HK-2 (cell line): ENCODE data around the gene ZFYVE27.

ENCODE experiments used
- DNase-seq: peaks from one replicate; pipeline ENCODE4 v3.0.0-alpha.2; 2018; ENCODE audit not compliant: unreplicated experiment

The ZFYVE27 gene

DNA sequence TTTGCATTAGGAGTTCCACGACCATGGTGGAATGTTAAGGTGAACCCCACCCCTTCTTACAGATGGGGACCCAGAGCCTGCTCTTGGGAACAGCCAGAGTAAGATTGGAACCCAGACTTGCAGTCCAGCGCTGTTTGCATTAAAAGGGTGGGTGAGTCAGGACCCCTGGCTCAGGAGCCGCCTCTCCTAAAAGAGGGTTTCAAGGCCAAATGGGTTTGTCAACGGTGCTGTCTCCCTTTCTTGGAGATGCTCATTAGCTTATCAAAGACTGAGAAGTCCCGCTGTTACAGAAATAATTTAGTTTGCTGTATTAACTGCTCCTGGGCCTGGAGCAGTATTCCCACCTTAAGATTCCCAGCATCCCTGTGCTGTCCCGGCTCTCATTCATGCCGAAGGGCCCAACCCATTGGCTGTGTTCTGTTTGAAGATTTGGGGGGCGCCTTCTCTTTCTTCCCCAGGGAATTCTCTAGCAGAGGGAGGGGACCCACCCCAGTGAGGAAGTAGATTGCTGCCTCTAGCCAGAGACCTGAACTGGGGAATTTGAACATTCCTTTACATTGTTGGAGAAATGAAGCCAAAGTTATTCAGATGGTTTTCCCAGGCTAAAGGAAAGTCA is 21.6 kb upstream of the ZFYVE27 start:
- DNase-seq: no peak

DNA sequence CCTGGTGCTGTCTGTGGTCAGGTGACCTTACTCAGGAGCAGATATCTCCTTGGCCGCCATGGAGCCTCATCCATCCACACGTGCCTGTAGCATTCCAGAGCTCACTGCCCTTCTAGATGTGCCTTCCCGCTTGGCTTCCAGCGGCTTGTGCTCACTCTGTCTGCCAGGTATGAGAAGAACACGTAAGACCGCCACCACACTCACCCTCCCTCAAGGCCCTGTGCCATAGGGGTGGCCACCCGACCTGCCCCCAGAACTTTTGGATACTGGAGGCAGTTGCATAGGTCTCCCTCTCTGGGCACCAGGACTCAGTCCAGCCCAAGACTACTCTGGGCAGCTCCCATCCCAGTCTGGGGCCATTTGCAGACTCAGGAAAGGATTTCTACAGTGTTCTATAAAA is 19.3 kb upstream of the ZFYVE27 start:
- DNase-seq: no peak

DNA sequence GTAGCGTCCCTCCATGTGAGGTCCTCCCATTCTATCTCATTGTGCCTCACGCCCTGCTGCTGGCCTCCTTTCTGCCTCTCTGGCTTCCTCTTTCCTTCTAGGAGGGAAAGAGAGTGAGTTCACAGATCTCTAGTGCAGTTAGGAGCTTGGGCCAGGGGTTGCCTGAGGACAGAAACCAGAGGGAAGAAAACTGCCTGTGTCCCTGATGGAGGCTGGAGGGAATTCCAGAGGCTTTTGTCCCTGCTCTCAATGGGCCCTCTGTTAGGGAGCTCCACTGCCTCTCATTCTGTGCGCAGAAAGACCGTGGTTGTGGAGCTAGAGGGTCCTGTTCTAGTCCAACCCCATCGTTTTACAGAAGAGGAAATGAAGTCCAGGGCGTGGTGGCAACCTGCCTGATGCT is 18.8 kb upstream of the ZFYVE27 start:
- no peak for DNase-seq

DNA sequence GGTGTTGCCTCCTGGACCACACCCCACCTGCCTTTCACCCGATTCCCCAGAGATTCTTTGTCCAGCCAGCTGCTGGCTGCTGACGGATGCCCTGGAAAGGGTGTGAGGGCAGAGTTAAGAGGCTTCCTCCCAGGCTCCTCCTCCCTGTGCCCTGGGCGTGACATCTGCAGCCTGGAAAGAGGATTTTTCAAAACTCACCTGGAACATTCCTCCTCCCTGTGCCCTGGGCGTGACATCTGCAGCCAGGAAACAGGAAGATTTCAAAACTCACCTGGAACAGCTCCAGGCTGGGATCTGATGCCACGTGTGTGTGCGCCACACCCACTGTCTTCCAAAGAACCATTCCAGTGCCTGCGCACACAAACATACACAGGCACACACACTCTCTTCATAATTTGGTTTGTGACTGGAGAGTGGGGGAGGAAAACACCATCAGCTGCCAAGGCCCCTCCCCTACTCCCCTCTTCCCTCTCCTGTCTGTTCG is 18.2 kb upstream of the ZFYVE27 start:
- DNase-seq: no peak

DNA sequence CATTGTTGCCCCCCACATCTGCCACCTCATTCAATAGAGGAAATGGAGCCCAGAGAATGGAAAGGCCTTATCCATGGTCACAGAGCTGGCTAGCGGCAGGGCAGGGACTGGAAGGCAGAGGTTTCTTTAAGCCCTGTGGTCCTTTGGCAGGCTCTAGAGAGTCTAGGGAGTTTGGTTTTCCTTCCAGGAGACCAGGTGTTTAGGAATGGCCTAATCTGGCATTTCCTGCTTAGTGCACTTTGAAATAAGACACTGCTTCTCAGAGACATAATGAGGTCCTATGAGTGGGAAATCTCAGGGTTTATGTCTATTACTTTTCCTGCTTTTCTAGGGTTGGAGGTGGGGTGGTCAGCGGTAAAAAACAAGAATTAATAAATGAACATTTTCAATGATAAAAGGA is 17.3 kb upstream of the ZFYVE27 start:
- DNase-seq: no peak

DNA sequence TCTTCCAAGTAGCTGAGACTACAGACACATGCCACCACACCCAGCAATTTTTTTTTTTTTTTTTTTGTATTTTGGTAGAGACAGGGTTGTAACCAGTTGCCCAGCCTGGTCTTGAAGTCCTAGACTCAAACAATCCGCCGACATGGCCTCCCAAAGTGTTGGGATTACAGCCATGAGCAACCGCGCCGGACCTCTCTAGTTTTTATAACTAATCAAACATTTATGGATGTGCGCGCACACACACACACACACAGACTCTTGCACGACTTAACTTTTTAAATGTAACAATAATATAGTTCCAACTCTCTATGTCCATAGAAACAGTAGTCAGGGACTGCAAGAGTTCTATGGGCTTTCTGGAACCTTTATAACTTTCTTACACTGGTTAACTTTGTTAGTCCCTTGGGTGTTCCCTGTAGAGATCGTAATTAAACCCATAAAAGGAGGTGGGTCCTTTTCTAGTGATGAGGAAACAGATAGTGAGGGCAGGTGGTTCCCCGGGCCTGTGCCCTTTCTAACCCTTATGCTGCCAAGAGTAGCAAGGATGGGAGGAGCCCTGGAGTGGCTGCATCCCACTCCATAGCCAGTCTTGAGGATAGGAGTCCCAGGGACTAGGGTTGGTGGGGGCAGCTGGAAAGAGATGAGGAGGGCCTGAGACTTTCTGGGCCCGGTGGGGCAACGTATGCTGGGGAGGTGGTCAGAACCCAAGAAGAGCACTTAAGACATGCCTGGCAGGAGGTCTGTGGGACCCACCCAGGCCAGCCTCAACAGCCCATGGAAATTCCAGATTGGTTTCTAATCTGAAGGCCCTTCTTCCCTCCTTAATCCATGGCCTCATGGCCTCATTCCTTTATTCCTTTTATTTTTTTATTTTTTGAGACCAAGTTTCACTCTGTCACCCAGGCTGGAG is 14.8 kb upstream of the ZFYVE27 start:
- no peak for DNase-seq

DNA sequence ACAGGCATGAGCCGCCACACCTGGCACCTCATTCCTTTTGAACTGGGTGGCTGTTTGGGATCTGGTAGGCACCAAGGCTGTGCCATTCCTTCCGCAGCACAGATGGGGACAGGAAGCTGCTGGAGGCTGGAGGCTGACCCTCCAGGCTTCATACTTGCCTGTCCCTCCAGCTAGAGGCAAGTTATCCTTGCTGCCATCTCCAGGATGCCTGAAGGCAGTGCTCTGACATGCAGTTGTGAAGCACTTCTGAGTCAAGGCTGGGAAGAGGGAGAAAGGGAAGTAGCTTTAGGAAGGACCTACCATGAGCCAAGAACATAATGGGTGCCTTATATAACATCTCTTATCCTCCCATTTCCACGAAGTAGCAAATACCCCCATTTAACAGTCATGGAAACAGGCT is 13.9 kb upstream of the ZFYVE27 start:
- no peak for DNase-seq

DNA sequence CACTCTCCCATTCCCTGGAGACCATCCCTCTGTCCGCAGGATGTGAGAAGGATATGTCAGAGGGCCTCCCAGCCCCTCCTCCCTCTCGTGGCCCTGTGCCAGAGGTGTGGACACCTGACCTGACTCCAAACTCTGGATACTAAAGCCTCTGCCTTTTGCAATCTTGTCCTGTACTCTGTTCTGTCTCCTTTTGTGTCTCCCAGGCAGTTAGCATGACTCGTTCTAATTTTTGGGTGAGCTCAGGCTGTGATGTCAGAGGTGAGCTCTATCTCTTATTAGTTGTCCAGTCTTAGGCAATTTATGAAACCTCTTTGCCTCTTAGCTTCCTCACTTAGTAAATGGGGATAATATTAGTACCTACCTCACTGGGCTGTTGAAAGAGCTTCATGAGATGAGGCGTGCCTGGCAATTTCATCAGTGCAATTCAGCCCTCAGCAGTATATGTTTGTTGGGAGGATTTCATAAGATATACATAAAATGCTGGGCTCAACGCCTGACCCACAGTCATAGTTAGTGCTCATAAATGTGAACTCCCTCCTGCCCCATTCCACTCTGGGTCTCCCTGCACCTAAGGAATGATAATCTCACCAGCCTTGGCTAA is 12.5 kb upstream of the ZFYVE27 start:
- no peak for DNase-seq

DNA sequence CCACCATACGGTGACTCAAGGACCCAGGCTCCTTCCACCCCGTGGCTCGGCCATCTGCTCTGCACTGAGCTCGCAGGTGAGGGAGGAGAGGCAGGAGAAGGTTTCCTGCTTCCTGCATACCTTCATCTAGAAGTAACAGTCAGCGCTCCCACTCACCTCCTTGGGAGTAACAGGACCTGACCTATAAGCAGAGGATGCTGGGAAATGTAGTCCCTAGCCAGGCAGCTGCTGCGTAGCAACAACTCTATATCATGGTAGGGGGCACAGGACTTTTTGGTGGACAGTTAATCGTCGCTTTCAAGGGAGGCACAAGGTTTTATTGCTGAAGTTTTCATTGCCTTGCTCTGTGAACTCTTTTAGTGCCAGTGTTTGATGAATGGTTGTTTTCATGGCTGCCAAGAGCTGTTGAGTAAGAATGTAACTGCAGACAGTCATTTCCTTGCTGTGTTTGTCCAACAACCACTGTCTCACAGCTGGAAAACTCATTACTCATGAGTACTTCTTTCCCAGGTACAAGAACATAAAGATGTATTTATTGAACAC is 10.2 kb upstream of the ZFYVE27 start:
- DNase-seq: no peak

DNA sequence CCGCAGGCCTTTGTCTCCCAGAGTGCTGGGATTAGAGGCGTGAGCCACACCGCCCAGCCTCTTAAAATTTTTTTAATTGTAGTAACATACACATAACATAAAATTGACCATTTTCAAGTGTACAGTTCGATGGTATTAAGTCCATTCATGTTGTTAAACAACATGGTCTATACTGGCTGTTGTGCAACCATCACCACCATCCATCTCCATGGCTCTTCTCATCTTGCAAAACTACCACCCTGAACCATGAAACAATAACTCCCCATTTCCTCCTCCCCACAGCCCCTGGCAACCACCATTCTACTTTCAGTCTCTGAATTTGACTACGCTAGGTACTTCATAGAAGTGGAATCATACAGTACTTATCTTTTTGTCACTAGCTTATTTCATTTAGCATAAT is 7.9 kb upstream of the ZFYVE27 start:
- no peak for DNase-seq

DNA sequence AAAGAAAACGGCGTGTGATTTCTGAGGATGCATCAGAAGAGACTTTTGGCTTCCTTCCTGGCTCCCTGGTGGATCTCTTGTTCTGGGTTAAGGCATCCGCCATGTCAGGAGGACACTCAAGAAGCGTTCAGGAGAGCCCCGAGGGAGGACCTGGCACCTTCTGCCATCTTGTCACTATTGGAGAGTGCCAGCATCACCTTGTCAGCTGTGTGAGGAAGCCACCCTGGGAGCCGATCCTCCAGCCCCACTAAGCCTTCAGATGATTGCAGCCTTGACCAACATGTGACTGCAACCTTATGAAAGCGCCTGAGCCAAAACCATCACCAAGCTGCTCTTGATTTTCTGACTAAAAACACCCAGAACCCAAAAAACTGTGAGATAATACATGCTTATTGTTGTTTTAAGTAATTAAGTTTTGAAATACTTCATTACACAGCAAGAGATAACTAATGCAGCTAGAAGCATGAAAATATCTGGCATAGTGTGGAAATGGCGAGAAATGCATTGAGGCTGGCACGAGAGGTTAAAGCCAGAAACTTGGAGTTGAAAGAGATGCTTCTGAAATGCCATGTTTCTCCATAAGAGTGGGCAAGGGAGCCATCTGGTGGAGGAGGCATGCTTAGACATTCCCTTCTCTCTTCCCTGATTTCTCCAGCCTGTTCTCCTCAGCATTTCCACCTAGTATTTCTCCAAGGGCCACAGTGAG is 5.4 kb upstream of the ZFYVE27 start:
- peak; percentile 60 for DNase-seq

DNA sequence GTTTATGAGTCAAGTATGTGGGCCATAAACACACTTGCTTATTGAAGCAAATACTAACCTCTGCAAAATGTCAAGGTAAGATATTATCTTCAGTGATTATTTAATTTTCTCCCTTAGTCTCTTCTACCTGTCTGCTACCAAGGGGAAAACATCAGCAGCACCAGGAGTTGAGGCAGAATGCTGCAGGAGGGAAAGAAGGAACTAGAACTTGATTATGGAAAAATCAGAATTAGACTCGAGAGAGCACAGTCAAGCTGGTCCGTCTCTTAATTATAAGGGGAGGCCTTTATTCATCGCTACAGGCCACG is 4.9 kb upstream of the ZFYVE27 start:
- no peak for DNase-seq

DNA sequence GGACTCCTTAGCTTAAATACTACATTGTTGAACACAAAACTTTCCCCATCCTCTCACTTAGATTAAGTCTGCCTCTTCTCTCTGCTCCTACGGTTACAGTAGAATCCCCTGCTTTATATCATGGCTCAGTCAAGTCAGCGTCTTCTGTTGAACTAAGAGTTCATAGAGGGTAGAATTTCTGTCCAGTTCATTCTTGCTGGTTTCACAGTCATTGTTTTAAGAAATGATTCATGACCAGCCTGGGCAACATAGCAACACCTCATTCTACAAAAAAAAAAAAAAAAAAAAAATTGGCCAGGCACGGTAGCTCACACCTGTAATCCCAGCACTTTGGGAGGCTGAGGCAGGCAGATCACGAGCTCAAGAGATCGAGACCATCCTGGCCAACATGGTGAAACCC is 3.7 kb upstream of the ZFYVE27 start:
- no peak for DNase-seq

DNA sequence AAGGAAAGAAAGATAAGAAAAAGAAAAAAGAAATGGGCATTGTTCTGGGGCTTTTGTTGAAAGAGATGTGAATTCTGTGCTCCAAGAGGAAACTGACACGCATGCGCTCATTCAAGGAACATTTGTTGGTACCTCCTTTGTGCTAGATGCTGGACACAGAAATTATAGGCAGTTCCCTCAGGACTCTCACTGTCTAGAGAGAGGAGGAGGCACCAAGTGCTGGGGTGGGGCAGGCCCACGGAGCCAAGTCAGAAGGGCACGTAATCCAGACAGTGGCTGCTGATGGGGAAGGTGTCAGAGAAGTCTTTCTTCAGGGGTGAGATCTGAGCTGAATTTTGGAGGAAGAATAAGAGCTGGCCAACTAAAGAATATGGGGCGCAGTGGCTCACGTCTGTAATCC is 2.9 kb upstream of the ZFYVE27 start:
- no peak for DNase-seq

DNA sequence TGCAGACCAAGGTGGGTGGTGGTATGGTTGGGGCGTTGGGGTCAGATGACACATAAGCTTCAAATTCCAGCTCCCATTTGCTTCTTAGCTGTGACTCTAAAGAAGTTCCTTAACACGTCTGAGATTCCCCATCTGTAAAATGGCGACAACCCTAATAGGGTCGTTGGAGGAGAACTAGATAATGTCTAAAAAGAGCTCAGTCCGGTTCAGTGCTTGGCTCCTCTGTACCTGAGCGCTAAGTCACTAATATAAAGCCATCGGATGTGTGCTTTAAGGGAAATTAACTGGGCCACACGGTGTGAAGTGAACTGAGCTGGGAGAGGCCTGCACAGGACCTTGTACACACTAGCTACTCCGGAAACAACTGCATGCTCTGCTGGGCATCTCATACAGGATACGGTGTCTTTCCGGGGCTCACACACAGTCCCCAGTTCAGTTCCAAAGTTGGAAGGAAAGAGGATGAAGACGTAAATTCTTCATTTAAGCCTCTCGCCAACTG is 476 bp upstream of the ZFYVE27 start:
- DNase-seq: no peak

DNA sequence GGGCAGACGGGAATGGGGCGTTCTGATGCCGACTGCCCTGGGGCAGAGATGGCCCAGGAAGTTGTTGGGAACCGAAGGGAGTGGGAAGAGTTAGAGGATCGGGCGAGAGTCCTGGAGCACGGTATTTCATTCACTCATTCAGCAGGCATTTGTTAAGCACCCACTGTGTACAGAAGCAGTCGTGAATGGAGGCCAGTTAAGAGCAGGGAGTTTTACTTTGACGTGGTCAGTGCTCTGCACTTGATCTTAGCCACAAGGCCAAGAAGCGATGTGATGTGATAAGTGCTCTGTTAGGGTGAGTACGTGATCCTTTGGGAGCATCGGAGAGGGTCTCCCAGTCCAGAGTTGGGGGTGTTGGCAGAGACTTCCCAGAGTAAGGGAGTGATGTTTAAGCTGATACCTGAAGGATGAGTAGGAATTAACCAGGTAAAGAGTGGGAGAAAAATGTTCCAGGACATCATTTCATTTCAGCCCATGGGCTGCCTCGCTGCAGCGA is 890 bp downstream of the ZFYVE27 start:
- DNase-seq: no peak

DNA sequence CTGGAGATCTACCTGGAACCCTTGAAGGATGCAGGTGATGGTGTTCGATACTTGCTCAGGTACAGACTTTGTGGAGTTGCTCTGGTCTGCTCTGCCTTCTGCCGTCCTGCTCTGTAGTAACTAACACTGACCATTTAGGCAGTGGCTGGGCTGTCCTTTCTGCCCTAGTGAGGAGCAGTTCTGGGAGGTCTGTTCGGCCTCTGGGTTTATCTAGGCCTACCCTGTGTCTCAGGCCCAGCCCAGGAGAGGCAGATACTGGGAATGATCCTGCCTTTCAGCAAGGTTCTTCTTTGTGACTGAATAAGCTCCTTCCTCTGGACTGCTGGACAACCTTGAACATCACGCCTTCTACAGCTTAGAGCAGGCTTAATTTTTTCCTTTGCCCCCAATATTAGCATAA is 1.7 kb downstream of the ZFYVE27 start:
- no peak for DNase-seq

DNA sequence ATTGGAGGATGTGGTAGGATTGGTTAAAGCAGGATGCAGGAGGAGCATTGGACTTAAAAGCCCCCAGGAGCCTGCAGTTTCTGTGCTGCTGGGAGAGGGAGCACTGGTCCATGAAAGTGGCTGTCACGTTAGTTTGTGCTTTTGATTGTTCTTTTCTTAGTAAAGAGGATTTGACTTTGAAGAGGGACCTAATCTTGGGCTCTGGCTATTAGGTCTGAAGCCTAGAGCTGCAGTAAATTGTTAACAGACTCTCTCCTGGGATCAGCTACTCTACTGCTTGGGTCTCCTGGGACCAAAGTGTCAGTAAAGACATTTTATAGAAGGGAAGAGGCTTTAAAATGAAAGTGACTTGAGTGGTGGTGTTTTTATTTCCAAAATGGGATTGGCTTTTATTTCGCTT is 3.7 kb downstream of the ZFYVE27 start:
- DNase-seq: no peak

DNA sequence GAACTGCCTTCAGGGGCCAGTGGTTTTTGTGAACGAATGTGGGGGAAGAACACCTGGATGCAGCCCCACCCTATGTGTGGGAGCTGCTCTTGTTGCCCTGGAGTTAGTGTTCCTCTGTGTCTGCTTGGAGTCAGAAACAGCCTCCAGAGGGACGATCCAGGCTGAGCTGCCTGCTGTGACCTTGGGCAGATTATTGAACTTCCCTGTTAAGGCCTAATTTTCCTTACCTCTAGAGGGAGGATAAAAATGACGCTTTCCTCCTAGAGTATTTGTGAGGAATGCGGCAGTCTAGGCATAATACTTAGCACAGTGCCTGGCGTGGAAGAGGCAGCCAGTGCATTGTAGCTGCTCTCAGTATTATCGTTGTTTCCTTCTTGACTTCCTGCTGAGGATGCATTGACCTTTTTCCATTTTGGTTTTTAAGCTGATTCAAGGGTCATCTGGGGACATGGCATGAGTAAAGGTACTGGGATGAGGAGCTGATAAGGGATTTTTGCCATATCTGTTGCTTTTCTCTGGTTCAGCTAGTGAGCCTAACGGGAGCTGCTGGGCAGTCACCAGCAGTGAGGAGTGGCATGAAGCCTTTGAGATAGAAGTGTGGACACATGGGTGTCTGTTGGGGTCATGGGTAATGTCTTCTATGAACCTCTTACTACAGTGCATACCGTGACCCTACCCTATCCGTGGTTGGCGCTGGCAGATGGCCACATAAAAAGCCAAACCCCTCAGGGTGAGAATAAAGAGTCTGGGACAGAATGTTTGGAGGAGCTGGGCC is 6.4 kb downstream of the ZFYVE27 start:
- no peak for DNase-seq

DNA sequence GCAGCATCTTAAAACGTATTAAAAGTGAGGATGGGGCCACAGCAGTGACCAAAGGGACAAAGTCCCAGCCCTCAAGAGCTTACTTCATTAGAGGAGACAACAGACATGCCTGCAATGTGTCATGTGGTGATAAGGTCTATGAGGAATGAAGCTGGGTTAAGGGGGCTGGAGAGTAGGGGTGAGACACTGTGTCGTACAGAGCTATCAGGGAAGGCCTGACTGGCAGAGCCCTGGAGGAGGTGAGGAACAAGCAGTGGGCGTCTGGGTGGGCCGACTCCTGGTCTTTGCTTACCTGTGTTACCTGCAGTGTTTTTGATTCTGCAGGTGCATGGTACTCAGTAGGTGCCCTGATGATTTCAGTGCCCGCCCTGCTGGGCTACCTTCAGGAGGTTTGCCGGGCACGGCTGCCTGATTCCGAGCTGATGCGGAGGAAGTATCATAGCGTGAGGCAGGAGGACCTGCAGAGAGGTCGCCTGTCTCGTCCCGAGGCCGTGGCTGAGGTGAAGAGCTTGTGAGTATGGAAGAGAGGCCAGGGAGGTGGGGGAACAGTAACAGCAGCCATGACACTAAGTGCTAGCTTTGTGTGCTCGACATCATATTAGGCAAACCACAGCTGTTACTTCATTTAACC is 7.6 kb downstream of the ZFYVE27 start:
- DNase-seq: no peak

DNA sequence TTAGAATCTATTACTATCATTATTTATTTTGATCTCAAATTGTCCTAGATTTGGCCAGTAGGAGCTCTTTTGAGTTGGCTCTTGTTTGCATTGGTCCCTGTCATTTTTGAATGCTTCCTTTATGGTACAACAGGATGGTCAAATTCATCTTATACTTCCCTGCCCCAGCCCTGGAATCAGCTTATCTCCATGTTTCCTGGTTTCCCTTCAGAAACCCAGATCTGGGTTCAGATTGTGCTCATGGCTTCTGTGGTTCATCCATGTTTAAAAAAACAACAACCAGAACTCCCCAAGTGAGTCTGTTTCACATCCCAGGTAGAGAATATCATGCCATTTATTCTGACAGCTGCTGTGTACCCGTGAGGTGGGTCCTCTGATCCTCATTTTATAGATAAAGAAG is 10.6 kb downstream of the ZFYVE27 start:
- DNase-seq: no peak
